Activated T-helper 2 cell treated with anti-CD3 and anti-CD28 coated beads, Interferon-gamma antibody, Interleukin-2, Interleukin-4, amounts not matched to agents 10 μg/mL and 5 μg/mL and 100 μg/mL, durations not matched to agents 14 hours and 24 hours and 36 hours (primary cell): ENCODE data around the gene PIWIL4. TPM values are rescaled to one million over a fixed set of nuclear protein-coding genes. Genes with fewer than 3 reads are reported as not detected.

Source experiments
- DNase-seq: peaks from one replicate; pipeline ENCODE4 v3.0.0; 2021; ENCODE audit warnings: low spot score
- H3K27ac Mint-ChIP-seq: one replicate; pipeline ENCODE4 v1.8.0; 2021; ENCODE audit warnings: mixed read lengths
- H3K27me3 Mint-ChIP-seq: one replicate; pipeline ENCODE4 v1.8.0; 2021; ENCODE audit warnings: low read depth, mixed read lengths
- H3K36me3 Mint-ChIP-seq: one replicate; pipeline ENCODE4 v1.8.0; 2021; ENCODE audit warnings: low read depth, mixed read lengths
- H3K4me1 Mint-ChIP-seq: one replicate; pipeline ENCODE4 v1.8.0; 2021; ENCODE audit warnings: low read depth, mixed read lengths
- H3K4me3 Mint-ChIP-seq: one replicate; pipeline ENCODE4 v1.8.0; 2021; ENCODE audit warnings: low read depth, mild to moderate bottlenecking, moderate library complexity, mixed read lengths
- H3K9me3 Mint-ChIP-seq: one replicate; pipeline ENCODE4 v1.8.0; 2021; ENCODE audit warnings: mixed read lengths
- intact Hi-C: fragments of 100-400 bp; cut with micrococcal nuclease; formaldehyde crosslinking; loops from one replicate; pipeline ENCODE4 v1.15.1; 2023
- total RNA-seq: library from RNA; stranded (reverse); gene quantifications from 2 replicates; pipeline ENCODE4 v1.2.3, GENCODE V29; 2022

Gene PIWIL4
- total RNA-seq, 1 donor from 2014 or later: 0.84 TPM

- intact Hi-C loops: no loop called here
- no peaks in the 10 kb centered on the region for H3K4me1 Mint-ChIP-seq
- no peaks in the 10 kb centered on the region for H3K9me3 Mint-ChIP-seq
- no peak overlapping the region for H3K27ac Mint-ChIP-seq
- peaks cover 5% of the 10 kb centered on the region for H3K27me3 Mint-ChIP-seq
- DNase-seq: no peak
- H3K36me3 Mint-ChIP-seq: no peaks in the 10 kb centered on the region
- no peak overlapping the region for H3K4me3 Mint-ChIP-seq
Measured at GRCh38 chr11:94577841-94578240, 10.7 kb downstream of the PIWIL4 start.

- no peaks in the 10 kb centered on the region for H3K4me1 Mint-ChIP-seq
- no peaks in the 10 kb centered on the region for H3K27me3 Mint-ChIP-seq
- intact Hi-C loops: no loop called here
- no peaks in the 10 kb centered on the region for H3K9me3 Mint-ChIP-seq
- H3K4me3 Mint-ChIP-seq: no peak overlapping the region
- no peak for DNase-seq
- H3K36me3 Mint-ChIP-seq: no peaks in the 10 kb centered on the region
- H3K27ac Mint-ChIP-seq: no peak overlapping the region
Measured at GRCh38 chr11:94581926-94582325, 14.8 kb downstream of the PIWIL4 start.

- no peak overlapping the region for H3K4me3 Mint-ChIP-seq
- intact Hi-C loops: no loop called here
Measured at GRCh38 chr11:94583213-94583865, 16.2 kb downstream of the PIWIL4 start.

GRCh38 chr11:94583866-94584500, 16.8 kb downstream of the PIWIL4 start:
- H3K9me3 Mint-ChIP-seq: no peaks in the 10 kb centered on the region
- intact Hi-C loops: no loop called here
- H3K4me1 Mint-ChIP-seq: no peaks in the 10 kb centered on the region
- H3K27me3 Mint-ChIP-seq: no peaks in the 10 kb centered on the region
- no peak overlapping the region for H3K27ac Mint-ChIP-seq
- no peaks in the 10 kb centered on the region for H3K36me3 Mint-ChIP-seq
- no peak for DNase-seq
- H3K4me3 Mint-ChIP-seq: no peak overlapping the region

More at GRCh38 chr11:94583213-94583865, 16.2 kb downstream of the PIWIL4 start:
- Mint-ChIP-seq H3K9me3 (no peaks in the 10 kb centered on the region), H3K4me1 (no peaks in the 10 kb centered on the region), H3K27me3 (no peaks in the 10 kb centered on the region), H3K27ac (no peak overlapping the region), H3K36me3 (no peaks in the 10 kb centered on the region)
- no peak for DNase-seq

- H3K4me3 Mint-ChIP-seq: no peak overlapping the region
- no peaks in the 10 kb centered on the region for H3K36me3 Mint-ChIP-seq
- no peak overlapping the region for H3K27ac Mint-ChIP-seq
- no peaks in the 10 kb centered on the region for H3K4me1 Mint-ChIP-seq
- H3K27me3 Mint-ChIP-seq: no peaks in the 10 kb centered on the region
- no peak for DNase-seq
- intact Hi-C loops: no loop called here
- H3K9me3 Mint-ChIP-seq: no peaks in the 10 kb centered on the region
Measured at GRCh38 chr11:94584978-94585377, 17.8 kb downstream of the PIWIL4 start.

GRCh38 chr11:94585399-94585798, 18.2 kb downstream of the PIWIL4 start:
- DNase-seq: no peak
- H3K4me3 Mint-ChIP-seq: no peak overlapping the region
- H3K9me3 Mint-ChIP-seq: no peaks in the 10 kb centered on the region
- intact Hi-C loops: no loop called here
- H3K36me3 Mint-ChIP-seq: no peaks in the 10 kb centered on the region
- H3K4me1 Mint-ChIP-seq: no peaks in the 10 kb centered on the region
- no peak overlapping the region for H3K27ac Mint-ChIP-seq
- no peaks in the 10 kb centered on the region for H3K27me3 Mint-ChIP-seq

GRCh38 chr11:94586546-94586945, 19.4 kb downstream of the PIWIL4 start:
- intact Hi-C loops: no loop called here
- Mint-ChIP-seq H3K36me3 (no peaks in the 10 kb centered on the region), H3K4me1 (no peaks in the 10 kb centered on the region), H3K9me3 (no peaks in the 10 kb centered on the region), H3K4me3 (no peak overlapping the region), H3K27me3 (peaks cover 5% of the 10 kb centered on the region), H3K27ac (no peak overlapping the region)
- no peak for DNase-seq

GRCh38 chr11:94586978-94587377, 19.8 kb downstream of the PIWIL4 start:
- no peak for DNase-seq
- no peak overlapping the region for H3K27ac Mint-ChIP-seq
- peaks cover 5% of the 10 kb centered on the region for H3K27me3 Mint-ChIP-seq
- intact Hi-C loops: no loop called here
- H3K4me1 Mint-ChIP-seq: no peaks in the 10 kb centered on the region
- no peak overlapping the region for H3K4me3 Mint-ChIP-seq
- H3K36me3 Mint-ChIP-seq: no peaks in the 10 kb centered on the region
- H3K9me3 Mint-ChIP-seq: no peaks in the 10 kb centered on the region

GRCh38 chr11:94588366-94588942, 21.3 kb downstream of the PIWIL4 start:
- H3K27me3 Mint-ChIP-seq: peaks cover 5% of the 10 kb centered on the region
- H3K9me3 Mint-ChIP-seq: no peaks in the 10 kb centered on the region
- no peak overlapping the region for H3K4me3 Mint-ChIP-seq
- H3K4me1 Mint-ChIP-seq: no peaks in the 10 kb centered on the region
- intact Hi-C loops: no loop called here
- no peak for DNase-seq
- H3K36me3 Mint-ChIP-seq: no peaks in the 10 kb centered on the region
- no peak overlapping the region for H3K27ac Mint-ChIP-seq

- peaks cover 5% of the 10 kb centered on the region for H3K27me3 Mint-ChIP-seq
- no peak overlapping the region for H3K27ac Mint-ChIP-seq
- no peak for DNase-seq
- H3K36me3 Mint-ChIP-seq: no peaks in the 10 kb centered on the region
- H3K4me1 Mint-ChIP-seq: no peaks in the 10 kb centered on the region
- H3K9me3 Mint-ChIP-seq: no peaks in the 10 kb centered on the region
- intact Hi-C loops: no loop called here
- no peak overlapping the region for H3K4me3 Mint-ChIP-seq
Measured at GRCh38 chr11:94590352-94591041, 23.3 kb downstream of the PIWIL4 start.

GRCh38 chr11:94593030-94593429, 25.9 kb downstream of the PIWIL4 start:
- Mint-ChIP-seq H3K4me3 (no peak overlapping the region), H3K4me1 (no peaks in the 10 kb centered on the region), H3K27me3 (peaks cover 5% of the 10 kb centered on the region), H3K27ac (no peak overlapping the region), H3K36me3 (no peaks in the 10 kb centered on the region), H3K9me3 (no peaks in the 10 kb centered on the region)
- intact Hi-C loops: no loop called here
- DNase-seq: no peak

GRCh38 chr11:94595076-94595475, 27.9 kb downstream of the PIWIL4 start:
- no peaks in the 10 kb centered on the region for H3K36me3 Mint-ChIP-seq
- H3K27ac Mint-ChIP-seq: no peak overlapping the region
- peaks cover 5% of the 10 kb centered on the region for H3K27me3 Mint-ChIP-seq
- intact Hi-C loops: no loop called here
- no peak for DNase-seq
- H3K4me3 Mint-ChIP-seq: no peak overlapping the region
- no peaks in the 10 kb centered on the region for H3K4me1 Mint-ChIP-seq
- H3K9me3 Mint-ChIP-seq: no peaks in the 10 kb centered on the region

GRCh38 chr11:94597896-94598295, 30.7 kb downstream of the PIWIL4 start:
- no peak for DNase-seq
- Mint-ChIP-seq H3K9me3 (no peaks in the 10 kb centered on the region), H3K27ac (no peak overlapping the region), H3K4me1 (peaks cover 3% of the 10 kb centered on the region), H3K27me3 (no peaks in the 10 kb centered on the region), H3K36me3 (no peaks in the 10 kb centered on the region), H3K4me3 (no peak overlapping the region)
- intact Hi-C loops: no loop called here
